GM12878 (cell line): Measurements from ENCODE around the gene ELF2.

Source experiments
- BCL11A ChIP-seq: IDR thresholded peaks from 2 replicates; pipeline ENCODE4 v1.6.1; 2011; ENCODE audit warnings: low read depth, low read length
- POLR2A ChIP-seq: IDR thresholded peaks from 2 replicates; pipeline ENCODE4 v1.6.1; 2011; ENCODE audit warnings: low read depth, mild to moderate bottlenecking, low read length
- RAD21 ChIP-seq: IDR thresholded peaks from 2 replicates; pipeline ENCODE4 v1.6.1; 2011; ENCODE audit warnings: mild to moderate bottlenecking, low read depth, low read length, moderate library complexity; ENCODE audit not compliant: insufficient read depth
- SIN3A ChIP-seq: IDR thresholded peaks from 2 replicates; pipeline ENCODE4 v1.6.1; 2012; ENCODE audit warnings: low read depth, low read length, improper control_type of control experiment
- TARDBP ChIP-seq: IDR thresholded peaks from 2 replicates; pipeline ENCODE4 v1.6.1; 2016; ENCODE audit warnings: borderline replicate concordance
- TCF3 ChIP-seq: IDR thresholded peaks from 2 replicates; pipeline ENCODE4 v1.6.1; 2012; ENCODE audit warnings: low read depth, mild to moderate bottlenecking, low read length, borderline replicate concordance; ENCODE audit not compliant: insufficient read depth
- TF ChIP-seq, protein P1 (sequence below): IDR thresholded peaks from 2 replicates; pipeline ENCODE4 v1.6.1; 2012; ENCODE audit warnings: mild to moderate bottlenecking, low read depth, low read length
- TF ChIP-seq, protein P2 (sequence below), 3 experiments: IDR thresholded peaks in 2 of 3; conservative IDR thresholded peaks in 1 of 3; 2 replicates each; pipeline ENCODE4 v1.5.1; 2011; ENCODE audit warnings: low read depth in 3 of 3, low read length in 3 of 3, mild to moderate bottlenecking in 3 of 3, control low read depth in 2 of 3, moderate library complexity in 2 of 3, inconsistent platforms in 1 of 3, mixed read lengths in 1 of 3; ENCODE audit not compliant: control insufficient read depth in 2 of 3, insufficient read depth in 1 of 3; ENCODE audit errors: extremely low read depth in 1 of 3
- TF ChIP-seq, protein P3 (sequence below): IDR thresholded peaks from 2 replicates; pipeline ENCODE4 v1.6.1; 2012; ENCODE audit warnings: low read depth, low read length, improper control_type of control experiment
- TF ChIP-seq, protein P4 (sequence below): fragments of 450-650 bp; IDR thresholded peaks from 2 replicates; pipeline ENCODE4 v1.6.1; 2016; ENCODE audit warnings: mild to moderate bottlenecking, moderate library complexity, borderline replicate concordance

DNA sequence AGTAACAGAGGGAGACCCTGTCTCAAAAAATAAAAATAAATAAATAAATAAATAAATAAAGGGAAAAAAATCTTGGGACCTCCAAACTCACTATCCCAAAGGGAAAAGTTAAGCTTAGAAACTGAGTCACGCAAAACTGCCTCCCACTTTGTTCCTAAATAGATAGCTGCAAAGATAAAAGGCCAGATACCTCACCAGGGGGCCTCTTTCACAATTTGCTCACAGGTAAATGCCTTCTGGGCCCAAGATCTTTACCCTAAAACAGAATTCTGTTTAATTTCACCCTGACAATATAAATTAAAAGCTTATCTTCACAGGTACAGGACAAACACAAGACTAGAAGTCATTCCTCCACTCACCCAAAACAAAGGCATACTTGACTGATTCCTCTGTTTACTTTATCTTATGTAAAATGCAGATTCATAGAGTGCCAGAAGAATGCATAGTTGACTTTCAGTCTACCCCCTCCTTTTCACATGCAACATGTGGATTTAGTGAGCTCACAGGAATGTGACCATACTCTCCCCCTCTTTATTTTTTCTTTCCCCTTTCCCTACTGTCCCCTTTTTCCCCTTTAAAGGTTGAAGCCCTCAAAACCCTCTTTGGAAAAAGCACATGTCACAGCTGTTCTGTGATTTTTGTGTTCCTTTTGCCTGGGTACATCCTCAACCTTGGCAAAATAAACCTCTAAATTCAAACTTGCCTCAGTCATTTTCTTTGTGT lies 23.4 kb downstream of the ELF2 start:
- TF ChIP-seq POLR2A (no peak), RAD21 (no peak), TCF3 (no peak), BCL11A (no peak), SIN3A (no peak), TARDBP (no peak)
- TF ChIP-seq, protein P1, sequence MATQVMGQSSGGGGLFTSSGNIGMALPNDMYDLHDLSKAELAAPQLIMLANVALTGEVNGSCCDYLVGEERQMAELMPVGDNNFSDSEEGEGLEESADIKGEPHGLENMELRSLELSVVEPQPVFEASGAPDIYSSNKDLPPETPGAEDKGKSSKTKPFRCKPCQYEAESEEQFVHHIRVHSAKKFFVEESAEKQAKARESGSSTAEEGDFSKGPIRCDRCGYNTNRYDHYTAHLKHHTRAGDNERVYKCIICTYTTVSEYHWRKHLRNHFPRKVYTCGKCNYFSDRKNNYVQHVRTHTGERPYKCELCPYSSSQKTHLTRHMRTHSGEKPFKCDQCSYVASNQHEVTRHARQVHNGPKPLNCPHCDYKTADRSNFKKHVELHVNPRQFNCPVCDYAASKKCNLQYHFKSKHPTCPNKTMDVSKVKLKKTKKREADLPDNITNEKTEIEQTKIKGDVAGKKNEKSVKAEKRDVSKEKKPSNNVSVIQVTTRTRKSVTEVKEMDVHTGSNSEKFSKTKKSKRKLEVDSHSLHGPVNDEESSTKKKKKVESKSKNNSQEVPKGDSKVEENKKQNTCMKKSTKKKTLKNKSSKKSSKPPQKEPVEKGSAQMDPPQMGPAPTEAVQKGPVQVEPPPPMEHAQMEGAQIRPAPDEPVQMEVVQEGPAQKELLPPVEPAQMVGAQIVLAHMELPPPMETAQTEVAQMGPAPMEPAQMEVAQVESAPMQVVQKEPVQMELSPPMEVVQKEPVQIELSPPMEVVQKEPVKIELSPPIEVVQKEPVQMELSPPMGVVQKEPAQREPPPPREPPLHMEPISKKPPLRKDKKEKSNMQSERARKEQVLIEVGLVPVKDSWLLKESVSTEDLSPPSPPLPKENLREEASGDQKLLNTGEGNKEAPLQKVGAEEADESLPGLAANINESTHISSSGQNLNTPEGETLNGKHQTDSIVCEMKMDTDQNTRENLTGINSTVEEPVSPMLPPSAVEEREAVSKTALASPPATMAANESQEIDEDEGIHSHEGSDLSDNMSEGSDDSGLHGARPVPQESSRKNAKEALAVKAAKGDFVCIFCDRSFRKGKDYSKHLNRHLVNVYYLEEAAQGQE = no peak
- TF ChIP-seq, protein P2, sequence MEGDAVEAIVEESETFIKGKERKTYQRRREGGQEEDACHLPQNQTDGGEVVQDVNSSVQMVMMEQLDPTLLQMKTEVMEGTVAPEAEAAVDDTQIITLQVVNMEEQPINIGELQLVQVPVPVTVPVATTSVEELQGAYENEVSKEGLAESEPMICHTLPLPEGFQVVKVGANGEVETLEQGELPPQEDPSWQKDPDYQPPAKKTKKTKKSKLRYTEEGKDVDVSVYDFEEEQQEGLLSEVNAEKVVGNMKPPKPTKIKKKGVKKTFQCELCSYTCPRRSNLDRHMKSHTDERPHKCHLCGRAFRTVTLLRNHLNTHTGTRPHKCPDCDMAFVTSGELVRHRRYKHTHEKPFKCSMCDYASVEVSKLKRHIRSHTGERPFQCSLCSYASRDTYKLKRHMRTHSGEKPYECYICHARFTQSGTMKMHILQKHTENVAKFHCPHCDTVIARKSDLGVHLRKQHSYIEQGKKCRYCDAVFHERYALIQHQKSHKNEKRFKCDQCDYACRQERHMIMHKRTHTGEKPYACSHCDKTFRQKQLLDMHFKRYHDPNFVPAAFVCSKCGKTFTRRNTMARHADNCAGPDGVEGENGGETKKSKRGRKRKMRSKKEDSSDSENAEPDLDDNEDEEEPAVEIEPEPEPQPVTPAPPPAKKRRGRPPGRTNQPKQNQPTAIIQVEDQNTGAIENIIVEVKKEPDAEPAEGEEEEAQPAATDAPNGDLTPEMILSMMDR (IDR thresholded peaks at IDR 0.05 in 2 of 3, conservative IDR thresholded peaks at IDR 0.05 in 1 of 3; ENCODE audit: control insufficient read depth in 2 of 3, extremely low read depth in 1 of 3, insufficient read depth in 1 of 3, low read depth in 3 of 3, low read length in 3 of 3) = no peak
- TF ChIP-seq, protein P3, sequence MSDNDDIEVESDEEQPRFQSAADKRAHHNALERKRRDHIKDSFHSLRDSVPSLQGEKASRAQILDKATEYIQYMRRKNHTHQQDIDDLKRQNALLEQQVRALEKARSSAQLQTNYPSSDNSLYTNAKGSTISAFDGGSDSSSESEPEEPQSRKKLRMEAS = no peak
- TF ChIP-seq, protein P4, sequence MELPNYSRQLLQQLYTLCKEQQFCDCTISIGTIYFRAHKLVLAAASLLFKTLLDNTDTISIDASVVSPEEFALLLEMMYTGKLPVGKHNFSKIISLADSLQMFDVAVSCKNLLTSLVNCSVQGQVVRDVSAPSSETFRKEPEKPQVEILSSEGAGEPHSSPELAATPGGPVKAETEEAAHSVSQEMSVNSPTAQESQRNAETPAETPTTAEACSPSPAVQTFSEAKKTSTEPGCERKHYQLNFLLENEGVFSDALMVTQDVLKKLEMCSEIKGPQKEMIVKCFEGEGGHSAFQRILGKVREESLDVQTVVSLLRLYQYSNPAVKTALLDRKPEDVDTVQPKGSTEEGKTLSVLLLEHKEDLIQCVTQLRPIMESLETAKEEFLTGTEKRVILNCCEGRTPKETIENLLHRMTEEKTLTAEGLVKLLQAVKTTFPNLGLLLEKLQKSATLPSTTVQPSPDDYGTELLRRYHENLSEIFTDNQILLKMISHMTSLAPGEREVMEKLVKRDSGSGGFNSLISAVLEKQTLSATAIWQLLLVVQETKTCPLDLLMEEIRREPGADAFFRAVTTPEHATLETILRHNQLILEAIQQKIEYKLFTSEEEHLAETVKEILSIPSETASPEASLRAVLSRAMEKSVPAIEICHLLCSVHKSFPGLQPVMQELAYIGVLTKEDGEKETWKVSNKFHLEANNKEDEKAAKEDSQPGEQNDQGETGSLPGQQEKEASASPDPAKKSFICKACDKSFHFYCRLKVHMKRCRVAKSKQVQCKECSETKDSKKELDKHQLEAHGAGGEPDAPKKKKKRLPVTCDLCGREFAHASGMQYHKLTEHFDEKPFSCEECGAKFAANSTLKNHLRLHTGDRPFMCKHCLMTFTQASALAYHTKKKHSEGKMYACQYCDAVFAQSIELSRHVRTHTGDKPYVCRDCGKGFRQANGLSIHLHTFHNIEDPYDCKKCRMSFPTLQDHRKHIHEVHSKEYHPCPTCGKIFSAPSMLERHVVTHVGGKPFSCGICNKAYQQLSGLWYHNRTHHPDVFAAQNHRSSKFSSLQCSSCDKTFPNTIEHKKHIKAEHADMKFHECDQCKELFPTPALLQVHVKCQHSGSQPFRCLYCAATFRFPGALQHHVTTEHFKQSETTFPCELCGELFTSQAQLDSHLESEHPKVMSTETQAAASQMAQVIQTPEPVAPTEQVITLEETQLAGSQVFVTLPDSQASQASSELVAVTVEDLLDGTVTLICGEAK = no peak
